ENCODE data around the gene ZIC4.

DNA sequence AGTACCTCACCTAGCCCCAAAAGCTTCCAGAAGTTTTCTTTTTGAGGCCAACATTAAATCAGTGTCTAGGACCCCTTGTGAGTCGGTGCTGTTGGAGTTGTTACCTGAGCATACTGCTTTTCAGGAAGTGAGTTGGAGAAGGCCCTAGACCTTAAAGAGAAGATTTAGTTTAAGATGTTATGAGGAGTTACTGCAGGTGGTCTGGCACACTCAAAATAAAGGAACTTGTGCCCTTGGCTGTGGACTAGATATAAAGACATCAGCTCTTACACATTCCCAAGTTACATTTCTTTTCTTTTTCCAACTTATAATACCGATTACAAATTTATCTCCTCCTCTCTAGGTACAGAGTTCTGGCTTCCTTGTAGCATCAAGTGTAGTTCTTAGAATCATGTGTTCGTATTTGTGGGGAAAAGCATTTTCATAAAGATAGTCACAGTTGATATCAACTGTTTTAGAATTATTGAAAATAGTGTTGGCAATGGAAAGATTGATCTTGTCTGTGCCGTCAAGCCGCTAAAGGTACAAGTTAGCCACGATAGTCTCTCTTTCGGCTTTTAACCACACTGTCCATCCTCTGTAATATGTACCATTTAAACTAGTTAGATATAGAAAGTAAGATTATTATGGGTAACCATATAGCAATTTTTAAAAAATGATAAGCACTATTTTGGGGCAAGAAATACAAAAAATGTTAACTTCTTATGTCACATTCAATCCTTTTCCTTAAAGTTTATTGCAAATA is 11.4 kb upstream of the ZIC4 start:
- TF ChIP-seq, protein P1, sequence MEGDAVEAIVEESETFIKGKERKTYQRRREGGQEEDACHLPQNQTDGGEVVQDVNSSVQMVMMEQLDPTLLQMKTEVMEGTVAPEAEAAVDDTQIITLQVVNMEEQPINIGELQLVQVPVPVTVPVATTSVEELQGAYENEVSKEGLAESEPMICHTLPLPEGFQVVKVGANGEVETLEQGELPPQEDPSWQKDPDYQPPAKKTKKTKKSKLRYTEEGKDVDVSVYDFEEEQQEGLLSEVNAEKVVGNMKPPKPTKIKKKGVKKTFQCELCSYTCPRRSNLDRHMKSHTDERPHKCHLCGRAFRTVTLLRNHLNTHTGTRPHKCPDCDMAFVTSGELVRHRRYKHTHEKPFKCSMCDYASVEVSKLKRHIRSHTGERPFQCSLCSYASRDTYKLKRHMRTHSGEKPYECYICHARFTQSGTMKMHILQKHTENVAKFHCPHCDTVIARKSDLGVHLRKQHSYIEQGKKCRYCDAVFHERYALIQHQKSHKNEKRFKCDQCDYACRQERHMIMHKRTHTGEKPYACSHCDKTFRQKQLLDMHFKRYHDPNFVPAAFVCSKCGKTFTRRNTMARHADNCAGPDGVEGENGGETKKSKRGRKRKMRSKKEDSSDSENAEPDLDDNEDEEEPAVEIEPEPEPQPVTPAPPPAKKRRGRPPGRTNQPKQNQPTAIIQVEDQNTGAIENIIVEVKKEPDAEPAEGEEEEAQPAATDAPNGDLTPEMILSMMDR (IDR thresholded peaks at IDR 0.05): no peak
- TF ChIP-seq POLR2A (IDR thresholded peaks at IDR 0.05): no peak

Measured in heart left ventricle (tissue), 13 donors.